ENCODE data around the gene PTPRM. TPM values are rescaled to one million over a fixed set of nuclear protein-coding genes. Genes with fewer than 3 reads are reported as not detected.
A peak's percentile ranks its signal among the peaks of the same experiment; 100 is the strongest.

PTPRM gene
- polyA plus RNA-seq, 1 donor (not counting 4 experiments of a cell fraction or from before 2014, with no cell fraction given), result 54.5 TPM

GRCh38 chr18:7603259-7604000 lies 36.3 kb downstream of the PTPRM start:
- dilution Hi-C loops (cut with MboI; ENCODE audit: extremely low pct_ligation_motif_present, low sequenced_read_pairs), result no loop called here
- Histone ChIP-seq H2AFZ (ENCODE audit: control insufficient read depth, low read length) (no peak overlapping the region), H3K9ac (ENCODE audit: control insufficient read depth, extremely low read depth, insufficient read depth, low read length) (no peak overlapping the region), H3K4me3 (ENCODE audit: control insufficient read depth in 2 of 3, extremely low read depth in 1 of 3, insufficient read depth in 2 of 3, low read depth in 1 of 3, low read length in 3 of 3) (no peak overlapping the region), H3K27me3 (ENCODE audit: control insufficient read depth, extremely low read depth, insufficient read depth, low read length) (no peaks in the 10 kb centered on the region), H3K9me3 (ENCODE audit: control insufficient read depth, low read depth, low read length) (no peaks in the 10 kb centered on the region), H3K4me1 (ENCODE audit: control insufficient read depth, extremely low read depth, insufficient read depth, low read length) (no peaks in the 10 kb centered on the region), H4K20me1 (ENCODE audit: control insufficient read depth, extremely low read depth, insufficient read depth, low read length) (peaks cover 2% of the 10 kb centered on the region), H3K36me3 (ENCODE audit: control insufficient read depth in 2 of 2, extremely low read depth in 1 of 2, insufficient read depth in 2 of 2, low read length in 2 of 2) (no peaks in the 10 kb centered on the region), H3K4me2 (ENCODE audit: control insufficient read depth, extremely low read depth, insufficient read depth, low read depth, low read length) (no peak overlapping the region), H3K9me1 (ENCODE audit: control insufficient read depth, extremely low read depth, insufficient read depth, low read length) (no peaks in the 10 kb centered on the region), H3K27ac (ENCODE audit: control insufficient read depth, insufficient read depth, low read length) (no peak overlapping the region), H3K79me2 (ENCODE audit: control insufficient read depth, insufficient read depth, low read length) (peaks cover 16% of the 10 kb centered on the region)
- TF ChIP-seq EZH2 (IDR thresholded peaks at IDR 0.05; ENCODE audit: low read length), result no peak
- no peak for TF ChIP-seq CTCF (optimal IDR thresholded peaks at IDR 0.05 in 1 of 3, IDR thresholded peaks at IDR 0.05 in 1 of 3, conservative IDR thresholded peaks at IDR 0.05 in 1 of 3; ENCODE audit: extremely low read depth in 1 of 3, insufficient read depth in 2 of 3, low read length in 3 of 3)
- peak; percentile 39 for FAIRE-seq
- no peak for DNase-seq (ENCODE audit: low read depth, low spot score)

- Histone ChIP-seq H3K9me3 (ENCODE audit: control insufficient read depth, low read depth, low read length) (no peaks in the 10 kb centered on the region), H3K79me2 (ENCODE audit: control insufficient read depth, insufficient read depth, low read length) (peaks cover 16% of the 10 kb centered on the region), H3K36me3 (ENCODE audit: control insufficient read depth in 2 of 2, extremely low read depth in 1 of 2, insufficient read depth in 2 of 2, low read length in 2 of 2) (no peaks in the 10 kb centered on the region), H3K4me2 (ENCODE audit: control insufficient read depth, extremely low read depth, insufficient read depth, low read depth, low read length) (no peak overlapping the region), H3K9ac (ENCODE audit: control insufficient read depth, extremely low read depth, insufficient read depth, low read length) (no peak overlapping the region), H2AFZ (ENCODE audit: control insufficient read depth, low read length) (no peak overlapping the region), H3K27me3 (ENCODE audit: control insufficient read depth, extremely low read depth, insufficient read depth, low read length) (no peaks in the 10 kb centered on the region), H3K4me3 (ENCODE audit: control insufficient read depth in 2 of 3, extremely low read depth in 1 of 3, insufficient read depth in 2 of 3, low read depth in 1 of 3, low read length in 3 of 3) (no peak overlapping the region), H4K20me1 (ENCODE audit: control insufficient read depth, extremely low read depth, insufficient read depth, low read length) (peaks cover 2% of the 10 kb centered on the region), H3K27ac (ENCODE audit: control insufficient read depth, insufficient read depth, low read length) (no peak overlapping the region), H3K9me1 (ENCODE audit: control insufficient read depth, extremely low read depth, insufficient read depth, low read length) (no peaks in the 10 kb centered on the region), H3K4me1 (ENCODE audit: control insufficient read depth, extremely low read depth, insufficient read depth, low read length) (no peaks in the 10 kb centered on the region)
- dilution Hi-C loops (cut with MboI; ENCODE audit: extremely low pct_ligation_motif_present, low sequenced_read_pairs), result no loop called here
- DNase-seq (ENCODE audit: low read depth, low spot score) (no peak), FAIRE-seq (peak; percentile 9)
- no peak for TF ChIP-seq EZH2 (IDR thresholded peaks at IDR 0.05; ENCODE audit: low read length)
These were observed 37.2 kb downstream of the PTPRM start for GRCh38 chr18:7604361-7604760.
